GM23338 (cell line): ENCODE measurements around the gene RSRC2.
"Not testable (repeated sequence)": the region's sequence is repeated elsewhere in the genome, so short reads cannot be mapped to it uniquely, and the experiment has no call there.

Experiments used
- CREB1 ChIP-seq: fragments of 250-450 bp; sonication (Bioruptor Pico); IDR thresholded peaks from 2 replicates; pipeline ENCODE4 v1.5.0; 2020; ENCODE audit warnings: low read depth, mild to moderate bottlenecking, moderate library complexity
- EZH2phosphoT487 ChIP-seq: fragments of 200-600 bp; sonication (generic); IDR thresholded peaks from one replicate; pipeline ENCODE4 v1.8.1; 2018; ENCODE audit warnings: antibody characterized with exemption; ENCODE audit not compliant: unreplicated experiment
- NANOG ChIP-seq: IDR thresholded peaks from 2 replicates; pipeline ENCODE4 v1.6.1; 2016; ENCODE audit warnings: antibody characterized with exemption, borderline replicate concordance
- POLR2AphosphoS5 ChIP-seq: IDR thresholded peaks from 2 replicates; pipeline ENCODE4 v1.6.1; 2016; ENCODE audit warnings: antibody characterized with exemption, low read depth
- REST ChIP-seq: IDR thresholded peaks from one replicate; pipeline ENCODE4 v1.6.1; 2018; ENCODE audit warnings: antibody characterized with exemption; ENCODE audit not compliant: unreplicated experiment
- TF ChIP-seq, protein P1 (sequence below), 2 experiments: fragments of 200-600 bp in 1 of 2; sonication (generic) in 1 of 2; conservative IDR thresholded peaks; 2 replicates each; pipeline versions ENCODE4 v1.5.1 to v1.6.1; 2016 to 2017; ENCODE audit warnings: antibody characterized with exemption in 2 of 2, low read depth in 2 of 2, mild to moderate bottlenecking in 2 of 2, moderate library complexity in 1 of 2

GRCh38 chr12:122513028-122513427, 13.7 kb downstream of the RSRC2 start:
- TF ChIP-seq, protein P1, sequence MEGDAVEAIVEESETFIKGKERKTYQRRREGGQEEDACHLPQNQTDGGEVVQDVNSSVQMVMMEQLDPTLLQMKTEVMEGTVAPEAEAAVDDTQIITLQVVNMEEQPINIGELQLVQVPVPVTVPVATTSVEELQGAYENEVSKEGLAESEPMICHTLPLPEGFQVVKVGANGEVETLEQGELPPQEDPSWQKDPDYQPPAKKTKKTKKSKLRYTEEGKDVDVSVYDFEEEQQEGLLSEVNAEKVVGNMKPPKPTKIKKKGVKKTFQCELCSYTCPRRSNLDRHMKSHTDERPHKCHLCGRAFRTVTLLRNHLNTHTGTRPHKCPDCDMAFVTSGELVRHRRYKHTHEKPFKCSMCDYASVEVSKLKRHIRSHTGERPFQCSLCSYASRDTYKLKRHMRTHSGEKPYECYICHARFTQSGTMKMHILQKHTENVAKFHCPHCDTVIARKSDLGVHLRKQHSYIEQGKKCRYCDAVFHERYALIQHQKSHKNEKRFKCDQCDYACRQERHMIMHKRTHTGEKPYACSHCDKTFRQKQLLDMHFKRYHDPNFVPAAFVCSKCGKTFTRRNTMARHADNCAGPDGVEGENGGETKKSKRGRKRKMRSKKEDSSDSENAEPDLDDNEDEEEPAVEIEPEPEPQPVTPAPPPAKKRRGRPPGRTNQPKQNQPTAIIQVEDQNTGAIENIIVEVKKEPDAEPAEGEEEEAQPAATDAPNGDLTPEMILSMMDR (conservative IDR thresholded peaks at IDR 0.05; ENCODE audit: low read depth in 2 of 2), result not testable (repeated sequence)
- TF ChIP-seq REST; EZH2phosphoT487; CREB1 (CRISPR knock-in tag); POLR2AphosphoS5; NANOG: not testable (repeated sequence)
